HepG2 (cell line): ENCODE measurements around the gene TMEM121. TPM values are rescaled to one million over a fixed set of nuclear protein-coding genes. Genes with fewer than 3 reads are reported as not detected.

Experiments used
- ARHGAP35 ChIP-seq: sonication (generic); formaldehyde crosslinking; IDR thresholded peaks from 2 replicates; pipeline ENCODE4 v1.9.0; 2022; ENCODE audit warnings: mild to moderate bottlenecking, inconsistent platforms, moderate library complexity, missing genetic modification reagents, borderline replicate concordance
- CBX5 ChIP-seq: sonication (generic); formaldehyde crosslinking; IDR thresholded peaks from 2 replicates; pipeline ENCODE4 v1.4.0; 2020; ENCODE audit warnings: missing genetic modification reagents, borderline replicate concordance
- EP300 ChIP-seq, 3 experiments: sonication (generic) in 1 of 3; formaldehyde crosslinking in 1 of 3; IDR thresholded peaks; 2 replicates each; pipeline versions ENCODE4 v1.5.1 to v1.6.1; 2011 to 2020; ENCODE audit warnings: low read depth in 2 of 3, low read length in 2 of 3, borderline replicate concordance in 1 of 3, improper control_type of control experiment in 1 of 3, mild to moderate bottlenecking in 1 of 3, missing genetic modification reagents in 1 of 3, moderate library complexity in 1 of 3
- HNRNPK ChIP-seq: fragments of 200-400 bp; formaldehyde crosslinking; IDR thresholded peaks from 2 replicates; pipeline ENCODE4 v1.6.1; 2018; ENCODE audit warnings: low read length, low read depth, moderate library complexity, mild to moderate bottlenecking; ENCODE audit not compliant: poor library complexity, severe bottlenecking
- HNRNPLL ChIP-seq: fragments of 200-400 bp; formaldehyde crosslinking; IDR thresholded peaks from 2 replicates; pipeline ENCODE4 v1.6.1; 2017; ENCODE audit warnings: mild to moderate bottlenecking, low read depth, low read length; ENCODE audit not compliant: poor library complexity, severe bottlenecking
- MAF1 ChIP-seq: sonication (generic); formaldehyde crosslinking; IDR thresholded peaks from 2 replicates; pipeline ENCODE4 v1.5.0; 2020; ENCODE audit warnings: missing genetic modification reagents, borderline replicate concordance
- REPIN1 ChIP-seq: sonication (generic); formaldehyde crosslinking; IDR thresholded peaks from 2 replicates; pipeline ENCODE4 v1.8.0; 2022; ENCODE audit warnings: missing genetic modification reagents, low read depth, mild to moderate bottlenecking, borderline replicate concordance
- SNAI1 ChIP-seq: sonication (generic); formaldehyde crosslinking; IDR thresholded peaks from 2 replicates; pipeline ENCODE4 v1.5.0; 2020; ENCODE audit warnings: mild to moderate bottlenecking, missing genetic modification reagents, borderline replicate concordance
- STAG1 ChIP-seq: sonication (generic); formaldehyde crosslinking; IDR thresholded peaks from 2 replicates; pipeline ENCODE4 v1.4.0; 2020; ENCODE audit warnings: missing genetic modification reagents
- TAF1 ChIP-seq: sonication (generic); formaldehyde crosslinking; IDR thresholded peaks from 2 replicates; pipeline ENCODE4 v1.4.0; 2020; ENCODE audit warnings: missing genetic modification reagents
- ZFX ChIP-seq: sonication (generic); formaldehyde crosslinking; IDR thresholded peaks from 2 replicates; pipeline ENCODE4 v1.4.0; 2020; ENCODE audit warnings: mild to moderate bottlenecking, low read depth, missing genetic modification reagents, moderate library complexity
- ZNF333 ChIP-seq: sonication (generic); formaldehyde crosslinking; IDR thresholded peaks from 2 replicates; pipeline ENCODE4 v1.4.0; 2020; ENCODE audit warnings: mild to moderate bottlenecking, missing genetic modification reagents, borderline replicate concordance
- ZNF432 ChIP-seq: sonication (generic); formaldehyde crosslinking; IDR thresholded peaks from 2 replicates; pipeline ENCODE4 v1.5.0; 2020; ENCODE audit warnings: missing genetic modification reagents, mild to moderate bottlenecking, borderline replicate concordance
- ZNF816 ChIP-seq: sonication (generic); formaldehyde crosslinking; IDR thresholded peaks from 2 replicates; pipeline ENCODE4 v1.8.0; 2022; ENCODE audit warnings: missing genetic modification reagents, mild to moderate bottlenecking, borderline replicate concordance
- ZSCAN31 ChIP-seq: sonication (generic); formaldehyde crosslinking; IDR thresholded peaks from 2 replicates; pipeline ENCODE4 v1.5.0; 2020; ENCODE audit warnings: low read depth, mild to moderate bottlenecking, missing genetic modification reagents
- polyA plus RNA-seq, 8 experiments: library from polyadenylated mRNA; depleted of rRNA in 3 of 8; stranded (reverse) in 7 of 8; unstranded in 1 of 8; fragments of >200 nt; fragmentation: Illumina TruSeq in 4 of 8; extraction: Trizol in 4 of 8; gene quantifications; 2 replicates each; pipeline versions ENCODE4 v1.2.1 to v1.2.3, GENCODE V29; 2011 to 2016; ENCODE audit warnings: low read depth in 4 of 8, missing spikeins in 1 of 8, mixed read lengths in 1 of 8; ENCODE audit not compliant: insufficient read depth in 1 of 8
- total RNA-seq, 5 experiments: library from RNA; depleted of rRNA; stranded (reverse); fragments of >200 nt; fragmentation: Illumina TruSeq; extraction: Trizol; gene quantifications; 2 replicates each; pipeline ENCODE4 v1.2.3, GENCODE V29; 2016; ENCODE audit warnings: low read depth in 1 of 5
- TF ChIP-seq, protein P1 (sequence below): sonication (generic); formaldehyde crosslinking; IDR thresholded peaks from 2 replicates; pipeline ENCODE4 v1.5.0; 2020; ENCODE audit warnings: mild to moderate bottlenecking, missing genetic modification reagents, borderline replicate concordance
- TF ChIP-seq, protein P2 (sequence below): sonication (generic); formaldehyde crosslinking; IDR thresholded peaks from 2 replicates; pipeline ENCODE4 v1.4.0; 2020; ENCODE audit warnings: missing genetic modification reagents

Gene TMEM121
- total and polyA plus RNA-seq, 2 of the 13 experiments (the other 11 are each of a cell fraction or from before 2014, with no cell fraction given), result 6.6 to 19.0 TPM

DNA sequence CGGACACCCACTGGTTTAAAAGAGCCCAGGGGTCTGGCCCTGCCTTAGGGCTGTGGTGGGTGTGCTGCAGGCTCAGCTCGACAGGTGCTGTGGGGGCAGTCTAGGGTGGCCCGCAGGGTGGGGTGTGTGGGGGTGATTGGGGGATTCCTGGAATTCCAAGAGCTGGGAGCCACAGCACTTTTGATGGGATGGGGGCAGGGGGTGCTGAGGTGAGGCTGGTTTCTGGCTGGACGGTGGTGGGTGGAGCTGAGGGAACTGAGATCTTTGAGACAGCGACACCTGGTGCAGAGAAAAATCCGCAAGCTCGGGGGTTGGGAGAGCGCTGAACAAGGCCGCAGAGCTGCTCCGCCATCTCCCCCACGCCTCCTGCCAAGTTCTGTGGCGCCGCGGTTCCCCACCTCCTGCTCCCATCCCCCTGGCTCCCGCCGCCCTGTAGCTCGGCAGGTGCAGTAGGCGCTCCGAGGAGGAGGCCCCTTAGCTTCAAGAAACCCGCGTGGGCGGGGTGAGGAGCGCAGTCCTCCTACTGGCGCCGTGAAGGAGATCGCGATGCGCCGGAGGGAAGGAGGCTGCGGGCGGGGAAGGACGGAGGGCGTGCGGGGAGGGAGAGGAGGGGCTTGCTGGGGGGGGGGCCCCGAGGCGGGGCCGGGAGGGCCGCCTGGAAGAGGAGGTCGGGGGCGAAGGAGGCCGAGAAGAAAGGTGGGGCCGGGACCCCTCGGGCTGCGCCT, 36.7 kb upstream of the TMEM121 start (continued):
- TF ChIP-seq, protein P1, sequence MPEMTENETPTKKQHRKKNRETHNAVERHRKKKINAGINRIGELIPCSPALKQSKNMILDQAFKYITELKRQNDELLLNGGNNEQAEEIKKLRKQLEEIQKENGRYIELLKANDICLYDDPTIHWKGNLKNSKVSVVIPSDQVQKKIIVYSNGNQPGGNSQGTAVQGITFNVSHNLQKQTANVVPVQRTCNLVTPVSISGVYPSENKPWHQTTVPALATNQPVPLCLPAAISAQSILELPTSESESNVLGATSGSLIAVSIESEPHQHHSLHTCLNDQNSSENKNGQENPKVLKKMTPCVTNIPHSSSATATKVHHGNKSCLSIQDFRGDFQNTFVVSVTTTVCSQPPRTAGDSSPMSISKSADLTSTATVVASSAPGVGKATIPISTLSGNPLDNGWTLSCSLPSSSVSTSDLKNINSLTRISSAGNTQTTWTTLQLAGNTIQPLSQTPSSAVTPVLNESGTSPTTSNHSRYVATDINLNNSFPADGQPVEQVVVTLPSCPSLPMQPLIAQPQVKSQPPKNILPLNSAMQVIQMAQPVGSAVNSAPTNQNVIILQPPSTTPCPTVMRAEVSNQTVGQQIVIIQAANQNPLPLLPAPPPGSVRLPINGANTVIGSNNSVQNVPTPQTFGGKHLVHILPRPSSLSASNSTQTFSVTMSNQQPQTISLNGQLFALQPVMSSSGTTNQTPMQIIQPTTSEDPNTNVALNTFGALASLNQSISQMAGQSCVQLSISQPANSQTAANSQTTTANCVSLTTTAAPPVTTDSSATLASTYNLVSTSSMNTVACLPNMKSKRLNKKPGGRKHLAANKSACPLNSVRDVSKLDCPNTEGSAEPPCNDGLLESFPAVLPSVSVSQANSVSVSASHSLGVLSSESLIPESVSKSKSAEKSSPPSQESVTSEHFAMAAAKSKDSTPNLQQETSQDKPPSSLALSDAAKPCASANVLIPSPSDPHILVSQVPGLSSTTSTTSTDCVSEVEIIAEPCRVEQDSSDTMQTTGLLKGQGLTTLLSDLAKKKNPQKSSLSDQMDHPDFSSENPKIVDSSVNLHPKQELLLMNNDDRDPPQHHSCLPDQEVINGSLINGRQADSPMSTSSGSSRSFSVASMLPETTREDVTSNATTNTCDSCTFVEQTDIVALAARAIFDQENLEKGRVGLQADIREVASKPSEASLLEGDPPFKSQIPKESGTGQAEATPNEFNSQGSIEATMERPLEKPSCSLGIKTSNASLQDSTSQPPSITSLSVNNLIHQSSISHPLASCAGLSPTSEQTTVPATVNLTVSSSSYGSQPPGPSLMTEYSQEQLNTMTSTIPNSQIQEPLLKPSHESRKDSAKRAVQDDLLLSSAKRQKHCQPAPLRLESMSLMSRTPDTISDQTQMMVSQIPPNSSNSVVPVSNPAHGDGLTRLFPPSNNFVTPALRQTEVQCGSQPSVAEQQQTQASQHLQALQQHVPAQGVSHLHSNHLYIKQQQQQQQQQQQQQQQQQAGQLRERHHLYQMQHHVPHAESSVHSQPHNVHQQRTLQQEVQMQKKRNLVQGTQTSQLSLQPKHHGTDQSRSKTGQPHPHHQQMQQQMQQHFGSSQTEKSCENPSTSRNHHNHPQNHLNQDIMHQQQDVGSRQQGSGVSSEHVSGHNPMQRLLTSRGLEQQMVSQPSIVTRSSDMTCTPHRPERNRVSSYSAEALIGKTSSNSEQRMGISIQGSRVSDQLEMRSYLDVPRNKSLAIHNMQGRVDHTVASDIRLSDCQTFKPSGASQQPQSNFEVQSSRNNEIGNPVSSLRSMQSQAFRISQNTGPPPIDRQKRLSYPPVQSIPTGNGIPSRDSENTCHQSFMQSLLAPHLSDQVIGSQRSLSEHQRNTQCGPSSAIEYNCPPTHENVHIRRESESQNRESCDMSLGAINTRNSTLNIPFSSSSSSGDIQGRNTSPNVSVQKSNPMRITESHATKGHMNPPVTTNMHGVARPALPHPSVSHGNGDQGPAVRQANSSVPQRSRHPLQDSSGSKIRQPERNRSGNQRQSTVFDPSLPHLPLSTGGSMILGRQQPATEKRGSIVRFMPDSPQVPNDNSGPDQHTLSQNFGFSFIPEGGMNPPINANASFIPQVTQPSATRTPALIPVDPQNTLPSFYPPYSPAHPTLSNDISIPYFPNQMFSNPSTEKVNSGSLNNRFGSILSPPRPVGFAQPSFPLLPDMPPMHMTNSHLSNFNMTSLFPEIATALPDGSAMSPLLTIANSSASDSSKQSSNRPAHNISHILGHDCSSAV (CRISPR knock-in tag), result no peak
- TF ChIP-seq ZFX (CRISPR knock-in tag) (peak; percentile 85), SNAI1 (CRISPR knock-in tag) (peak; percentile 49; the same call in 1 of the 2 replicates), ZNF333 (peak; percentile 50; the same call in 1 of the 2 replicates), ZNF816 (CRISPR knock-in tag) (no peak), HNRNPK (peak; percentile 72), ZSCAN31 (CRISPR knock-in tag) (0 out of 2 replicates have a peak, but pooled peaks have one; percentile 51), REPIN1 (CRISPR knock-in tag) (0 out of 2 replicates have a peak, but pooled peaks have one; percentile 27), EP300 (IDR thresholded peaks at IDR 0.05; ENCODE audit: low read depth in 2 of 2, low read length in 2 of 2) (no peak), EP300 (CRISPR knock-in tag; IDR thresholded peaks at IDR 0.05; ENCODE audit: borderline replicate concordance) (0 out of 2 replicates have a peak, but pooled peaks have one; percentile 25), MAF1 (CRISPR knock-in tag) (0 out of 2 replicates have a peak, but pooled peaks have one; percentile 33), CBX5 (CRISPR knock-in tag) (peak; percentile 36; the same call in 1 of the 2 replicates), STAG1 (peak; percentile 41), ARHGAP35 (no peak), TAF1 (peak; percentile 39; the same call in 1 of the 2 replicates), HNRNPLL (peak; percentile 64), ZNF432 (no peak)
- TF ChIP-seq, protein P2, sequence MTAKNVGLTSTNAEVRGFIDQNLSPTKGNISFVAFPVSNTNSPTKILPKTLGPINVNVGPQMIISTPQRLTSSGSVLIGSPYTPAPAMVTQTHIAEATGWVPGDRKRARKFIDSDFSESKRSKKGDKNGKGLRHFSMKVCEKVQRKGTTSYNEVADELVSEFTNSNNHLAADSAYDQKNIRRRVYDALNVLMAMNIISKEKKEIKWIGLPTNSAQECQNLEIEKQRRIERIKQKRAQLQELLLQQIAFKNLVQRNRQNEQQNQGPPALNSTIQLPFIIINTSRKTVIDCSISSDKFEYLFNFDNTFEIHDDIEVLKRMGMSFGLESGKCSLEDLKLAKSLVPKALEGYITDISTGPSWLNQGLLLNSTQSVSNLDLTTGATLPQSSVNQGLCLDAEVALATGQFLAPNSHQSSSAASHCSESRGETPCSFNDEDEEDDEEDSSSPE (CRISPR knock-in tag), result peak; percentile 29; the same call in 1 of the 2 replicates
